SK-N-SH (cell line): Measurements from ENCODE around the gene PSMD3. TPM values are rescaled to one million over a fixed set of nuclear protein-coding genes. Genes with fewer than 3 reads are reported as not detected.

Experiments used
- CTCF ChIA-PET: fragments of 300-600, 350-600 bp; formaldehyde crosslinking; extraction: SDS; loops from one replicate; lab custom pipeline; 2021; lab: Yijun Ruan, JAX
- POLR2A ChIA-PET: fragments of 350-600 bp; sonication (Branson Sonifier 250); formaldehyde crosslinking; extraction: SDS; loops from one replicate; lab custom pipeline; 2020; ENCODE audit warnings: antibody characterized with exemption, inconsistent platforms; lab: Yijun Ruan, JAX
- DNase-seq: peaks from one replicate; pipeline ENCODE4 v3.0.0; 2012
- H2AFZ ChIP-seq: fragments of 200-600 bp; sonication (generic); 2 replicates; pipeline ENCODE4 v1.8.1; 2016; ENCODE audit warnings: antibody characterized with exemption, mild to moderate bottlenecking, low read depth
- H3F3A ChIP-seq: fragments of 200-600 bp; sonication (generic); replicated peaks from 2 replicates; pipeline ENCODE3; 2016; ENCODE audit warnings: antibody characterized with exemption, mild to moderate bottlenecking; ENCODE audit not compliant: insufficient read depth
- H3K27ac ChIP-seq, 2 experiments: fragments of 200-500 bp in 1 of 2; fragments of 200-600 bp in 1 of 2; sonication (Bioruptor generic) in 1 of 2; sonication (generic), shearing (Covaris generic) in 1 of 2; 2 replicates each; pipeline versions ENCODE4 v1.5.1 to v1.6.1; 2014 to 2016; ENCODE audit warnings: low read depth in 2 of 2, inconsistent platforms in 1 of 2, low read length in 1 of 2, mild to moderate bottlenecking in 1 of 2, mixed read lengths in 1 of 2
- H3K27me3 ChIP-seq: fragments of 200-600 bp; sonication (generic), shearing (Covaris generic); 2 replicates; pipeline ENCODE4 v1.6.1; 2016; ENCODE audit warnings: mixed run types; ENCODE audit not compliant: insufficient read depth
- H3K36me3 ChIP-seq, 2 experiments: fragments of 200-500 bp in 1 of 2; fragments of 200-600 bp in 1 of 2; sonication (Bioruptor generic) in 1 of 2; sonication (generic) in 1 of 2; replicated peaks in 1 of 2; 2 replicates each; pipeline versions ENCODE3 to v1.5.1; 2014 to 2016; ENCODE audit warnings: low read length in 1 of 2, mild to moderate bottlenecking in 1 of 2; ENCODE audit not compliant: insufficient read depth in 2 of 2, control insufficient read depth in 1 of 2
- H3K4me1 ChIP-seq, 2 experiments: fragments of 200-500 bp in 1 of 2; fragments of 200-600 bp in 1 of 2; sonication (Bioruptor generic) in 1 of 2; sonication (generic), shearing (Covaris generic) in 1 of 2; 2 replicates each; pipeline versions ENCODE4 v1.5.1 to v1.6.1; 2014 to 2016; ENCODE audit warnings: low read depth in 1 of 2, low read length in 1 of 2, mixed run types in 1 of 2; ENCODE audit not compliant: insufficient read depth in 2 of 2, control insufficient read depth in 1 of 2
- H3K4me2 ChIP-seq: fragments of 200-600 bp; sonication (generic), shearing (Covaris generic); 2 replicates; pipeline ENCODE4 v1.6.1; 2017; ENCODE audit warnings: mixed run types
- H3K4me3 ChIP-seq, 2 experiments: fragments of 200-500 bp in 1 of 2; fragments of 200-600 bp in 1 of 2; sonication (Bioruptor generic) in 1 of 2; sonication (generic), shearing (Covaris generic) in 1 of 2; 2 replicates each; pipeline versions ENCODE4 v1.5.1 to v1.8.1; 2014 to 2016; ENCODE audit warnings: low read depth in 2 of 2, inconsistent platforms in 1 of 2, low read length in 1 of 2, mild to moderate bottlenecking in 1 of 2, mixed read lengths in 1 of 2, moderate library complexity in 1 of 2
- H3K79me2 ChIP-seq: fragments of 200-600 bp; sonication (generic); 2 replicates; pipeline ENCODE4 v1.8.1; 2017; ENCODE audit warnings: mild to moderate bottlenecking; ENCODE audit not compliant: insufficient read depth
- H3K9ac ChIP-seq: fragments of 200-600 bp; sonication (generic); 2 replicates; pipeline ENCODE4 v1.6.1; 2017; ENCODE audit warnings: mixed run types
- H3K9me2 ChIP-seq: fragments of 200-600 bp; sonication (generic); 2 replicates; pipeline ENCODE4 v1.6.1; 2017; ENCODE audit warnings: mixed run types
- H3K9me3 ChIP-seq: fragments of 200-600 bp; sonication (generic); 2 replicates; pipeline ENCODE4 v1.6.1; 2017; ENCODE audit warnings: mixed run types, mild to moderate bottlenecking, moderate library complexity
- H4K20me1 ChIP-seq: fragments of 200-600 bp; sonication (generic); 2 replicates; pipeline ENCODE4 v1.6.1; 2017; ENCODE audit warnings: mild to moderate bottlenecking, mixed run types; ENCODE audit not compliant: insufficient read depth
- CHD2 ChIP-seq: fragments of 150-350 bp; IDR thresholded peaks from 2 replicates; pipeline ENCODE4 v1.6.1; 2018; ENCODE audit warnings: low read length; ENCODE audit not compliant: partially characterized antibody
- CTCF ChIP-seq: fragments of 200-600 bp; sonication (generic); IDR thresholded peaks from 2 replicates; pipeline ENCODE4 v1.6.1; 2017; ENCODE audit warnings: antibody characterized with exemption, mild to moderate bottlenecking, moderate library complexity
- FOXJ3 ChIP-seq: sonication (generic); formaldehyde crosslinking; IDR thresholded peaks from 2 replicates; pipeline ENCODE4 v1.5.1; 2020; ENCODE audit warnings: mild to moderate bottlenecking, missing genetic modification reagents
- MEF2A ChIP-seq: IDR thresholded peaks from 2 replicates; pipeline ENCODE4 v1.4.0; 2012; ENCODE audit warnings: low read depth, borderline replicate concordance
- NRF1 ChIP-seq: IDR thresholded peaks from 2 replicates; pipeline ENCODE4 v1.6.1; 2012; ENCODE audit warnings: low read depth, mild to moderate bottlenecking, low read length
- RAD21 ChIP-seq: IDR thresholded peaks from 2 replicates; pipeline ENCODE4 v1.6.1; 2012; ENCODE audit warnings: mild to moderate bottlenecking, low read length
- RCOR1 ChIP-seq: fragments of 150-350 bp; IDR thresholded peaks from 2 replicates; pipeline ENCODE4 v1.6.1; 2017; ENCODE audit warnings: antibody characterized with exemption, low read length
- SIN3A ChIP-seq: IDR thresholded peaks from 2 replicates; pipeline ENCODE4 v1.6.1; 2012; ENCODE audit warnings: low read depth, mild to moderate bottlenecking, low read length, moderate library complexity, borderline replicate concordance
- ZBTB33 ChIP-seq: IDR thresholded peaks from 2 replicates; pipeline ENCODE4 v1.4.0; 2012; ENCODE audit warnings: low read depth, borderline replicate concordance
- WGBS: methylation state at CpG from one replicate; pipeline ENCODE4 v1.1.6; 2017; ENCODE audit warnings: low lambda C conversion rate; 5-methylcytosine and 5-hydroxymethylcytosine counted together
- polyA plus RNA-seq, 3 experiments: library from polyadenylated mRNA; depleted of rRNA; stranded (reverse); fragments of >200 nt; gene quantifications; 2 replicates each; pipeline ENCODE4 v1.2.3, GENCODE V29; 2012
- TF ChIP-seq, protein P1 (sequence below): IDR thresholded peaks from 2 replicates; pipeline ENCODE4 v1.6.1; 2012; ENCODE audit warnings: mild to moderate bottlenecking, low read depth, low read length, moderate library complexity
- TF ChIP-seq, protein P2 (sequence below): IDR thresholded peaks from 2 replicates; pipeline ENCODE4 v1.4.0; 2012; ENCODE audit warnings: low read depth, borderline replicate concordance

Gene PSMD3
- polyA plus RNA-seq, 1 of the 3 experiments (the other 2 are of a cell fraction) = 104 TPM

- no peak for TF ChIP-seq FOXJ3 (CRISPR knock-in tag)
- TF ChIP-seq, protein P1, sequence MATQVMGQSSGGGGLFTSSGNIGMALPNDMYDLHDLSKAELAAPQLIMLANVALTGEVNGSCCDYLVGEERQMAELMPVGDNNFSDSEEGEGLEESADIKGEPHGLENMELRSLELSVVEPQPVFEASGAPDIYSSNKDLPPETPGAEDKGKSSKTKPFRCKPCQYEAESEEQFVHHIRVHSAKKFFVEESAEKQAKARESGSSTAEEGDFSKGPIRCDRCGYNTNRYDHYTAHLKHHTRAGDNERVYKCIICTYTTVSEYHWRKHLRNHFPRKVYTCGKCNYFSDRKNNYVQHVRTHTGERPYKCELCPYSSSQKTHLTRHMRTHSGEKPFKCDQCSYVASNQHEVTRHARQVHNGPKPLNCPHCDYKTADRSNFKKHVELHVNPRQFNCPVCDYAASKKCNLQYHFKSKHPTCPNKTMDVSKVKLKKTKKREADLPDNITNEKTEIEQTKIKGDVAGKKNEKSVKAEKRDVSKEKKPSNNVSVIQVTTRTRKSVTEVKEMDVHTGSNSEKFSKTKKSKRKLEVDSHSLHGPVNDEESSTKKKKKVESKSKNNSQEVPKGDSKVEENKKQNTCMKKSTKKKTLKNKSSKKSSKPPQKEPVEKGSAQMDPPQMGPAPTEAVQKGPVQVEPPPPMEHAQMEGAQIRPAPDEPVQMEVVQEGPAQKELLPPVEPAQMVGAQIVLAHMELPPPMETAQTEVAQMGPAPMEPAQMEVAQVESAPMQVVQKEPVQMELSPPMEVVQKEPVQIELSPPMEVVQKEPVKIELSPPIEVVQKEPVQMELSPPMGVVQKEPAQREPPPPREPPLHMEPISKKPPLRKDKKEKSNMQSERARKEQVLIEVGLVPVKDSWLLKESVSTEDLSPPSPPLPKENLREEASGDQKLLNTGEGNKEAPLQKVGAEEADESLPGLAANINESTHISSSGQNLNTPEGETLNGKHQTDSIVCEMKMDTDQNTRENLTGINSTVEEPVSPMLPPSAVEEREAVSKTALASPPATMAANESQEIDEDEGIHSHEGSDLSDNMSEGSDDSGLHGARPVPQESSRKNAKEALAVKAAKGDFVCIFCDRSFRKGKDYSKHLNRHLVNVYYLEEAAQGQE = no peak
- no peak for TF ChIP-seq NRF1
- TF ChIP-seq RCOR1 = no peak
- no peak for TF ChIP-seq SIN3A
Observed at GRCh38 chr17:39971076-39971603, 9.5 kb upstream of the PSMD3 start (continued).

DNA sequence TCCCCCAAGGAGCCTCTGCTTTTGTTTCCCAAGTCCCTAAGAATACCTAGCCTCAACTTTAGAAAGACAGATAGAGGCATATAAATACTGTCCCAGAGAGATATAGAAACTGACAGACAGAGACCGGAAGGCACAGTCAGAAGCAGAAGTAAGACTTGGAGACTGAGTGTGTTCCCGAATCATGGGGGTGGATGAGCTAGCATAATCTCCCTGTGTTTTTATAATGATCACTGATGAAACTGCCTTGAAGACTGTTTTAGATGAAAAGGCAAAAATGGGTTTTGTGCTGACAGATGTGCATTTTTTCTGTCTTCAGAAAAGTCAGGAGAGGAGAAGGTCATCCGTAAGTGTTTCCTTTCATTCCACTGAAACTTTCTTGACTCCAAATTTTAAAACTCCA, 8.3 kb upstream of the PSMD3 start:
- H3K79me2 ChIP-seq = no peaks in the 10 kb centered on the region
- H4K20me1 ChIP-seq = no peaks in the 10 kb centered on the region
- no peak overlapping the region for H3K9ac ChIP-seq
- no peaks in the 10 kb centered on the region for H3K27me3 ChIP-seq
- H3K4me3 ChIP-seq = no peak overlapping the region
- H3K27ac ChIP-seq = no peak overlapping the region
- 32% methylated on average over 3 of the region's 3 CpGs for WGBS
- H3K36me3 ChIP-seq = no peaks in the 10 kb centered on the region
- TF ChIP-seq, protein P2, sequence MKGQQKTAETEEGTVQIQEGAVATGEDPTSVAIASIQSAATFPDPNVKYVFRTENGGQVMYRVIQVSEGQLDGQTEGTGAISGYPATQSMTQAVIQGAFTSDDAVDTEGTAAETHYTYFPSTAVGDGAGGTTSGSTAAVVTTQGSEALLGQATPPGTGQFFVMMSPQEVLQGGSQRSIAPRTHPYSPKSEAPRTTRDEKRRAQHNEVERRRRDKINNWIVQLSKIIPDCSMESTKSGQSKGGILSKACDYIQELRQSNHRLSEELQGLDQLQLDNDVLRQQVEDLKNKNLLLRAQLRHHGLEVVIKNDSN = no peak
- no peak for TF ChIP-seq MEF2A
- no peak for TF ChIP-seq ZBTB33
- no peak for TF ChIP-seq CTCF
- TF ChIP-seq CHD2 = no peak
- no peak for TF ChIP-seq RAD21
- H3K4me2 ChIP-seq = no peak overlapping the region
- ChIA-PET CTCF (interaction anchor here (2.2 to 6.2 kb wide), 2 partner anchors 8 to 13 kb away, joined by 9 to 29 read pairs; partner anchors contain the start of gene PSMD3), POLR2A (no interaction called here)
- no peak for DNase-seq
- H2AFZ ChIP-seq = no peak overlapping the region
- no peaks in the 10 kb centered on the region for H3K9me3 ChIP-seq
- H3K9me2 ChIP-seq = no peaks in the 10 kb centered on the region
- H3K4me1 ChIP-seq = peaks cover 0 to 6% of the 10 kb centered on the region in 2 experiments; a peak in 1 of 4 replicates
- no peaks in the 10 kb centered on the region for H3F3A ChIP-seq
